ENCODE data around the gene ZFAND3.

- TF ChIP-seq, protein P1, sequence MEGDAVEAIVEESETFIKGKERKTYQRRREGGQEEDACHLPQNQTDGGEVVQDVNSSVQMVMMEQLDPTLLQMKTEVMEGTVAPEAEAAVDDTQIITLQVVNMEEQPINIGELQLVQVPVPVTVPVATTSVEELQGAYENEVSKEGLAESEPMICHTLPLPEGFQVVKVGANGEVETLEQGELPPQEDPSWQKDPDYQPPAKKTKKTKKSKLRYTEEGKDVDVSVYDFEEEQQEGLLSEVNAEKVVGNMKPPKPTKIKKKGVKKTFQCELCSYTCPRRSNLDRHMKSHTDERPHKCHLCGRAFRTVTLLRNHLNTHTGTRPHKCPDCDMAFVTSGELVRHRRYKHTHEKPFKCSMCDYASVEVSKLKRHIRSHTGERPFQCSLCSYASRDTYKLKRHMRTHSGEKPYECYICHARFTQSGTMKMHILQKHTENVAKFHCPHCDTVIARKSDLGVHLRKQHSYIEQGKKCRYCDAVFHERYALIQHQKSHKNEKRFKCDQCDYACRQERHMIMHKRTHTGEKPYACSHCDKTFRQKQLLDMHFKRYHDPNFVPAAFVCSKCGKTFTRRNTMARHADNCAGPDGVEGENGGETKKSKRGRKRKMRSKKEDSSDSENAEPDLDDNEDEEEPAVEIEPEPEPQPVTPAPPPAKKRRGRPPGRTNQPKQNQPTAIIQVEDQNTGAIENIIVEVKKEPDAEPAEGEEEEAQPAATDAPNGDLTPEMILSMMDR (IDR thresholded peaks at IDR 0.05; ENCODE audit: insufficient read depth, low read depth, low read length): no peak
- TF ChIP-seq EZH2 (IDR thresholded peaks at IDR 0.05; ENCODE audit: insufficient read depth, low read length): no peak
Measured at GRCh38 chr6:37826993-37827392, 7.5 kb downstream of the ZFAND3 start.

Data from astrocyte (in vitro differentiated cells and primary cell).